OCI-LY1 (cell line): ENCODE results near the gene AP1G2.

Source experiments
- H2AFZ ChIP-seq: fragments of 200-600 bp; sonication (generic), shearing (Covaris generic); 2 replicates; pipeline ENCODE4 v1.6.0; 2014; ENCODE audit warnings: antibody characterized with exemption, mild to moderate bottlenecking, low read length
- H3F3A ChIP-seq: fragments of 200-600 bp; sonication (generic), shearing (Covaris generic); 2 replicates; pipeline ENCODE4 v1.6.0; 2014; ENCODE audit warnings: mild to moderate bottlenecking, antibody characterized with exemption, low read length, moderate library complexity; ENCODE audit not compliant: insufficient read depth
- H3K27ac ChIP-seq: fragments of 200-600 bp; sonication (generic); 2 replicates; pipeline ENCODE4 v1.5.1; 2014; ENCODE audit warnings: low read length, mixed run types, mild to moderate bottlenecking, low read depth; ENCODE audit not compliant: poor library complexity, severe bottlenecking
- H3K27me3 ChIP-seq: fragments of 200-600 bp; sonication (generic); 2 replicates; pipeline ENCODE4 v1.6.0; 2014; ENCODE audit warnings: antibody characterized with exemption, mild to moderate bottlenecking, low read length, moderate library complexity; ENCODE audit not compliant: insufficient read depth
- H3K36me3 ChIP-seq: fragments of 200-600 bp; sonication (generic); 2 replicates; pipeline ENCODE4 v1.6.1; 2014; ENCODE audit warnings: mild to moderate bottlenecking, antibody characterized with exemption, low read length, moderate library complexity, mixed read lengths; ENCODE audit not compliant: insufficient read depth
- H3K4me1 ChIP-seq: fragments of 200-600 bp; sonication (generic); 2 replicates; pipeline ENCODE4 v1.5.1; 2014; ENCODE audit warnings: mild to moderate bottlenecking, low read length, moderate library complexity; ENCODE audit not compliant: insufficient read depth, severe bottlenecking
- H3K4me2 ChIP-seq: fragments of 200-600 bp; sonication (generic), shearing (Covaris generic); 2 replicates; pipeline ENCODE4 v1.6.1; 2014; ENCODE audit warnings: low read length
- H3K4me3 ChIP-seq: fragments of 200-600 bp; sonication (generic); 2 replicates; pipeline ENCODE4 v1.5.1; 2014; ENCODE audit warnings: low read length, low read depth, mild to moderate bottlenecking, mixed read lengths; ENCODE audit not compliant: poor library complexity, severe bottlenecking
- H3K79me2 ChIP-seq: fragments of 200-600 bp; shearing (Covaris generic); 2 replicates; pipeline ENCODE4 v1.6.1; 2016; ENCODE audit warnings: mixed run types, low read length, mixed read lengths; ENCODE audit not compliant: insufficient read depth
- H3K9ac ChIP-seq: fragments of 200-600 bp; sonication (generic), shearing (Covaris generic); 2 replicates; pipeline ENCODE4 v1.6.1; 2014; ENCODE audit warnings: mild to moderate bottlenecking, low read length, mixed read lengths
- H3K9me2 ChIP-seq: fragments of 200-600 bp; sonication (generic), shearing (Covaris generic); 2 replicates; pipeline ENCODE4 v1.6.1; 2014; ENCODE audit warnings: low read depth, mild to moderate bottlenecking, low read length, mixed read lengths
- H3K9me3 ChIP-seq: fragments of 200-600 bp; shearing (Covaris generic); 2 replicates; pipeline ENCODE4 v1.6.1; 2014; ENCODE audit warnings: low read length, mixed read lengths
- H4K20me1 ChIP-seq: fragments of 200-600 bp; sonication (generic), shearing (Covaris generic); 2 replicates; pipeline ENCODE4 v1.6.0; 2016; ENCODE audit warnings: mild to moderate bottlenecking, low read length; ENCODE audit not compliant: insufficient read depth
- CTCF ChIP-seq: fragments of 200-600 bp; sonication (generic), shearing (Covaris generic); IDR thresholded peaks from 2 replicates; pipeline ENCODE4 v1.5.1; 2017; ENCODE audit warnings: mild to moderate bottlenecking, antibody characterized with exemption, low read length, moderate library complexity, mixed read lengths
- EZH2 ChIP-seq: fragments of 200-600 bp; sonication (generic), shearing (Covaris generic); IDR thresholded peaks from 2 replicates; pipeline ENCODE4 v1.8.0; 2017; ENCODE audit warnings: borderline replicate concordance, mixed run types, mild to moderate bottlenecking, antibody characterized with exemption, low read length, moderate library complexity, mixed read lengths

The AP1G2 gene

GRCh38 chr14:23579739-23580138 lies 12.1 kb upstream of the AP1G2 start:
- Histone ChIP-seq H3F3A (no peaks in the 10 kb centered on the region), H3K79me2 (no peaks in the 10 kb centered on the region), H3K4me2 (no peak overlapping the region), H3K27ac (no peak overlapping the region), H3K27me3 (no peaks in the 10 kb centered on the region; the same call in 1 of the 2 replicates), H4K20me1 (no peaks in the 10 kb centered on the region), H3K9ac (no peak overlapping the region), H3K9me3 (no peaks in the 10 kb centered on the region), H3K4me1 (no peaks in the 10 kb centered on the region), H3K36me3 (no peaks in the 10 kb centered on the region), H3K4me3 (no peak overlapping the region), H2AFZ (no peak overlapping the region), H3K9me2 (no peaks in the 10 kb centered on the region)
- TF ChIP-seq EZH2 = no peak
- no peak for TF ChIP-seq CTCF

GRCh38 chr14:23579311-23579630 lies 11.7 kb upstream of the AP1G2 start:
- Histone ChIP-seq H3K9ac (no peak overlapping the region), H3K4me3 (no peak overlapping the region), H3K36me3 (no peaks in the 10 kb centered on the region), H2AFZ (no peak overlapping the region), H3F3A (no peaks in the 10 kb centered on the region), H3K4me2 (no peak overlapping the region), H3K27ac (no peak overlapping the region), H3K9me2 (no peaks in the 10 kb centered on the region), H3K4me1 (no peaks in the 10 kb centered on the region), H4K20me1 (no peaks in the 10 kb centered on the region), H3K79me2 (no peaks in the 10 kb centered on the region), H3K9me3 (no peaks in the 10 kb centered on the region), H3K27me3 (no peaks in the 10 kb centered on the region; the same call in 1 of the 2 replicates)
- TF ChIP-seq CTCF = no peak
- no peak for TF ChIP-seq EZH2

GRCh38 chr14:23578560-23579310 lies 11.1 kb upstream of the AP1G2 start, which contains the start of gene JPH4:
TSS of gene JPH4 (minus strand) at chr14:23578790. CDS start at chr14:23577453, 1,337 bp downstream.
- H3K36me3 ChIP-seq = no peaks in the 10 kb centered on the region
- H3K27me3 ChIP-seq = no peaks in the 10 kb centered on the region; the same call in 1 of the 2 replicates
- H3F3A ChIP-seq = no peaks in the 10 kb centered on the region
- H3K27ac ChIP-seq = no peak within 1 kb of the TSS
- H3K4me1 ChIP-seq = no peaks in the 10 kb centered on the region
- no peaks in the 10 kb centered on the region for H4K20me1 ChIP-seq
- H3K9me3 ChIP-seq = no peaks in the 10 kb centered on the region
- H3K4me2 ChIP-seq = no peak within 1 kb of the TSS
- H3K79me2 ChIP-seq = no peaks in the 10 kb centered on the region
- no peak within 1 kb of the TSS for H3K9ac ChIP-seq
- no peak within 1 kb of the TSS for H3K4me3 ChIP-seq
- no peak within 1 kb of the TSS for H2AFZ ChIP-seq
- no peaks in the 10 kb centered on the region for H3K9me2 ChIP-seq
- TF ChIP-seq EZH2 (no peak), CTCF (no peak)
